Measurements from ENCODE around the gene ELP5. TPM values are rescaled to one million over a fixed set of nuclear protein-coding genes. Genes with fewer than 3 reads are reported as not detected.

The ELP5 gene
- total and polyA plus RNA-seq, 3 donors from 2014 or later = 107 to 295 (median 123) TPM

GRCh38 chr17:7279448-7279847 lies 27.4 kb downstream of the ELP5 start:
- DNase-seq = no peak
- Histone ChIP-seq H3K4me3 (no peak overlapping the region), H3K9me3 (no peaks in the 10 kb centered on the region), H3K4me1 (peaks cover 12% of the 10 kb centered on the region), H3K27me3 (no peaks in the 10 kb centered on the region), H3K36me3 (ENCODE audit: low read depth, missing control alignments) (no peaks in the 10 kb centered on the region), H3K27ac (no peak overlapping the region)
- intact Hi-C loops (cut with DNase I; ENCODE audit: low total_unique reads) = no loop called here
- no peak for TF ChIP-seq CTCF (IDR thresholded peaks at IDR 0.05)
- no peak for TF ChIP-seq POLR2A (IDR thresholded peaks at IDR 0.05)
- 88 to 89% methylated on average over 8 of the region's 8 CpGs for WGBS, 2 donors

- intact Hi-C loops (cut with DNase I; ENCODE audit: low total_unique reads) = no loop called here
- Histone ChIP-seq H3K27me3 (no peaks in the 10 kb centered on the region), H3K4me1 (peaks cover 12% of the 10 kb centered on the region), H3K36me3 (ENCODE audit: low read depth, missing control alignments) (no peaks in the 10 kb centered on the region), H3K9me3 (no peaks in the 10 kb centered on the region), H3K27ac (peak overlapping the region; percentile 82 to 83), H3K4me3 (peak overlapping the region; percentile 49 to 60)
- peak; percentile 89 for DNase-seq
- 0 to 1% methylated on average over 20 to 29 of the region's 29 CpGs for WGBS, 2 donors
- TF ChIP-seq CTCF (IDR thresholded peaks at IDR 0.05) = peak; percentile 76 to 98 (median 82)
- TF ChIP-seq POLR2A (IDR thresholded peaks at IDR 0.05) = no peak
These were observed 28.6 kb downstream of the ELP5 start for GRCh38 chr17:7280519-7281073.

- H3K27ac ChIP-seq = peak within 1 kb of the TSS; percentile 82 to 83
- H3K36me3 ChIP-seq (ENCODE audit: low read depth, missing control alignments) = no peaks in the 10 kb centered on the region
- H3K4me3 ChIP-seq = peak within 1 kb of the TSS; percentile 49 to 60
- H3K4me1 ChIP-seq = peaks cover 12% of the 10 kb centered on the region
- WGBS, 2 donors = 1% methylated on average over 41 to 71 of the region's 71 CpGs
- intact Hi-C loops (cut with DNase I; ENCODE audit: low total_unique reads) = no loop called here
- H3K9me3 ChIP-seq = no peaks in the 10 kb centered on the region
- DNase-seq = peak; percentile 97
- TF ChIP-seq POLR2A (IDR thresholded peaks at IDR 0.05) (no peak), CTCF (IDR thresholded peaks at IDR 0.05) (no peak)
- H3K27me3 ChIP-seq = no peaks in the 10 kb centered on the region
These were observed 29.3 kb downstream of the ELP5 start, which contains the start of gene SLC2A4 for GRCh38 chr17:7281074-7281952. TSS of gene SLC2A4 (plus strand) at chr17:7281718. CDS start at chr17:7281935, 217 bp downstream.

- intact Hi-C loops (cut with DNase I; ENCODE audit: low total_unique reads) = no loop called here
- Histone ChIP-seq H3K36me3 (ENCODE audit: low read depth, missing control alignments) (no peaks in the 10 kb centered on the region), H3K27me3 (no peaks in the 10 kb centered on the region), H3K4me3 (peak overlapping the region; percentile 49 to 60), H3K27ac (peak overlapping the region; percentile 82 to 83), H3K4me1 (peaks cover 12% of the 10 kb centered on the region), H3K9me3 (no peaks in the 10 kb centered on the region)
- TF ChIP-seq POLR2A (IDR thresholded peaks at IDR 0.05) (no peak), CTCF (IDR thresholded peaks at IDR 0.05) (no peak)
- DNase-seq = no peak
- WGBS, 2 donors = 5 to 6% methylated on average over 24 to 37 of the region's 43 CpGs
These were observed 30.1 kb downstream of the ELP5 start for GRCh38 chr17:7281953-7282751.

Data from testis (tissue), 3 donors.